ENCODE results near the gene ABCB8. TPM values are rescaled to one million over a fixed set of nuclear protein-coding genes. Genes with fewer than 3 reads are reported as not detected.
"Not testable (repeated sequence)": the region's sequence is repeated elsewhere in the genome, so short reads cannot be mapped to it uniquely, and the experiment has no call there.

The ABCB8 gene
- total and polyA plus RNA-seq, 12 donors: 15.5 to 62.3 (median 51.2) TPM

DNA sequence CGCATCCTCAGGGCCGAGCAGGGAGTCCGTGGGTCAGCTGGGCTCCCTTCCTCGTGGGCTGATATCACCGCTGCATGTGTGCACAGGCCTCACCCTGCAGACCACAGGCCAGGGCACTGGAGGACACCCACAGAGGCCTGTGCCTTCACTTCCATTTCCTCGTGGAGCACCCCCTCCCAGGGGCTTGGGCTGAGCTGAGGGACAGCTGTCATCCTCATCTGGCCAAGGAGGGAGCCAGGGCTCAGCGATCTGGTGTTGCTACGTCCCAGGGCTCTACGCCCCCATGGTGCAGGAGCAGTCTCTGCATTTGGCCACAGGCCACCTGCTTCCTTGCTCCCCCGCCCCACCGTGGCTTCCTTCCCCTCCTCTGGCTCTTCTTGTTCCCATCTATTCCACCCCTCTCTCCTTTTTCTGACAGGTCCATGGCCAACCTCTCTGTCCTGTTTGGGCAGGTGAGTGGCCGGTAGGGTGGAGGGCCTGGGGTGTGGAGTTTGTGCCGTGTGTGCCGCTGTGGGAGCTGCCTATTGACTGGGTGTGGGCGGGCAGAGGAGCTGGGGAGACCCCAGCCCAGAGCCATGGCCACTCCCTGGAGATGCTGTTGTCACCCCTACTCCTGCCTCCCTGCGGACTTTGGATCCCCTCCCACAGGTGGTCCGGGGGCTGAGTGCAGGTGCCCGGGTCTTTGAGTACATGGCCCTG lies 11.7 kb downstream of the ABCB8 start:
- 60 to 67% (median 64%) methylated on average over 14 to 18 of the region's 18 CpGs for WGBS, 4 donors
- H3K9me3 ChIP-seq (replicated peaks in 1 of 3): no peaks in the 10 kb centered on the region
- no peaks in the 10 kb centered on the region for H3K27me3 ChIP-seq
- H3K27ac ChIP-seq: peak overlapping the region in 2 of 5 donors; percentile 87 to 89
- peaks cover 0 to 37% of the 10 kb centered on the region in 2 donors for H3K36me3 ChIP-seq (replicated peaks in 1 of 2)
- no peak overlapping the region for H3K4me3 ChIP-seq
- H3K4me1 ChIP-seq (replicated peaks in 1 of 2): peaks cover 13 to 17% of the 10 kb centered on the region in 2 donors
- intact Hi-C loops (cut with DNase I): no loop called here
- no peak for DNase-seq
- TF ChIP-seq CTCF (IDR thresholded peaks at IDR 0.05): no peak

DNA sequence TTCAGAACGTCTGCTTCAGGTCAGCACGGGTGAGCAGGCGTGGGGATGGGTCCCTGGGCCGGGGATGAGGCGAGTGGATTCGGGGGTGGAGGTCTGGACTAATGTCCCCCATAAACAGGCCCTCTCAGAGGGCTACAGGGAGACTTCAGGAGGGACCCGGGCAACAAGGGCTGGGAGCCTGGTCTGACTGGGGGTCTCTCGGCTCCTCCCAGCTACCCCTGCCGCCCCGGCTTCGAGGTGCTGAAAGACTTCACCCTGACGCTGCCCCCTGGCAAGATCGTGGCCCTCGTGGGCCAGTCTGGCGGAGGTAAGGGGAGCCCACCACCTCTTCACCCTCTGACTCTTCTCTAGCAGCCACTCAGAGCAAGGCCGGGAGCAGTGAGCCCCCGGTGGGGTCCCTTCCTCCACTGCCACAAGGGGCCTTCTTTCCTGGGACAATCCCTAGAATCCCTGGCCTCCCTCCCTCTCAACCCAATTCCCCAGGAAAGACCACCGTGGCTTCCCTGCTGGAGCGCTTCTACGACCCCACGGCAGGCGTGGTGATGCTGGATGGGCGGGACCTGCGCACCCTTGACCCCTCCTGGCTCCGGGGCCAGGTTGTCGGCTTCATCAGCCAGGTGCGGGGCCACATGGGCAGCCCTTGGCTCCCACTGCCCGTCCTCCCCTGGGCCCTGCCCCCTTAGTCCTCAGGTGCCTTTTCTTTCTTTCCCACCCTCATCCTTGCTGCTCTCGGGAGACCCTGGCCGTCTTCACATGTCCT lies 12.5 kb downstream of the ABCB8 start:
- no peak overlapping the region for H3K4me3 ChIP-seq
- peaks cover 0 to 29% of the 10 kb centered on the region in 2 donors for H3K36me3 ChIP-seq (replicated peaks in 1 of 2)
- WGBS, 4 donors: 89 to 93% (median 92%) methylated on average over 23 to 30 of the region's 30 CpGs
- intact Hi-C loops (cut with DNase I): no loop called here
- H3K9me3 ChIP-seq (replicated peaks in 1 of 3): no peaks in the 10 kb centered on the region
- H3K27ac ChIP-seq: no peak overlapping the region
- H3K27me3 ChIP-seq: no peaks in the 10 kb centered on the region
- TF ChIP-seq POLR2A (IDR thresholded peaks at IDR 0.05) (no peak), CTCF (IDR thresholded peaks at IDR 0.05) (no peak)
- DNase-seq: no peak
- H3K4me1 ChIP-seq (replicated peaks in 1 of 2): peaks cover 13 to 17% of the 10 kb centered on the region in 2 donors

DNA sequence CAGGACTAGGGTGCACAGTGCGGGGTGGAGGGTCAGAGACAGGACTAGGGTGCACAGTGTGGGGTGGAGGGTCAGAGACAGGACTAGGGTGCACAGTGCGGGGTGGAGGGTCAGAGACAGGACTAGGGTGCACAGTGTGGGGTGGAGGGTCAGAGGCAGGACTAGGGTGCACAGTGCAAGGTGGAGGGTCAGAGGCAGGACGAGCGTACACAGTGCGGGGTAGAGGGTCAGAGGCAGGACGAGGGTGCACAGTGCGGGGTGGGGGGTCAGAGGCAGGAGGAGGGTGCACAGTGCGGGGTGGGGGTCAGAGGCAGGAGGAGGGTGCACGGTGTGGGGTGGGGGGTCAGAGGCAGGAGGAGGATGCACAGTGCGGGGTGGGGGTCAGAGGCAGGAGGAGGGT lies 15.2 kb downstream of the ABCB8 start:
- H3K27me3 ChIP-seq; H3K9me3 ChIP-seq (replicated peaks in 1 of 3); H3K27ac ChIP-seq; DNase-seq; intact Hi-C loops (cut with DNase I); H3K4me3 ChIP-seq: not testable (repeated sequence)
- Histone ChIP-seq H3K36me3 (replicated peaks in 1 of 2) (peaks cover 0 to 11% of the 10 kb centered on the region in 2 donors), H3K4me1 (replicated peaks in 1 of 2) (peaks cover 13 to 15% of the 10 kb centered on the region in 2 donors)
- WGBS, 4 donors: 86 to 96% (median 92%) methylated on average over 9 to 10 of the region's 10 CpGs

DNA sequence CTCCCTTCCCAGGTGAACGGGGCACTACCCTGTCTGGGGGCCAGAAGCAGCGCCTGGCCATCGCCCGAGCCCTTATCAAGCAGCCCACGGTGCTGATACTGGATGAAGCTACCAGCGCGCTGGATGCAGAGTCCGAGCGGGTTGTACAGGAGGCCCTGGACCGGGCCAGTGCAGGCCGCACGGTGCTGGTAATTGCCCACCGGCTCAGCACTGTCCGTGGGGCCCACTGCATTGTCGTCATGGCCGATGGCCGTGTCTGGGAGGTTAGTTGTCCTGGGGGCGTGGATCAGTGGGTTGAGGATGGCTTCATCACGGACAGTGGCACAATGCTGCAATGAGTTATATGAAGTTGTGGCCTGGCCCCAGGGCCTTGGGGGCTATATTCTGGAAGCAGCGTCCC lies 15.7 kb downstream of the ABCB8 start:
- H3K36me3 ChIP-seq (replicated peaks in 1 of 2): peaks cover 0 to 11% of the 10 kb centered on the region in 2 donors
- DNase-seq: no peak
- H3K27me3 ChIP-seq: no peaks in the 10 kb centered on the region
- no peak overlapping the region for H3K27ac ChIP-seq
- TF ChIP-seq CTCF (IDR thresholded peaks at IDR 0.05) (no peak), POLR2A (IDR thresholded peaks at IDR 0.05) (no peak)
- no peaks in the 10 kb centered on the region for H3K9me3 ChIP-seq (replicated peaks in 1 of 3)
- no peak overlapping the region for H3K4me3 ChIP-seq
- WGBS, 4 donors: 93 to 96% (median 95%) methylated on average over 12 to 20 of the region's 20 CpGs
- H3K4me1 ChIP-seq (replicated peaks in 1 of 2): peaks cover 9 to 10% of the 10 kb centered on the region in 2 donors
- intact Hi-C loops (cut with DNase I): no loop called here
